GM12878 (cell line): ENCODE data around the gene NDOR1. TPM values are rescaled to one million over a fixed set of nuclear protein-coding genes. Genes with fewer than 3 reads are reported as not detected.

Experiments
- ATAC-seq: fragments of 200-7000 bp; cut with Tn5 transposase; 3 replicates; pipeline ENCODE4 v1.9.1; 2020; ENCODE audit warnings: mild to moderate bottlenecking, moderate library complexity
- BruUV-seq: library from RNA; stranded (reverse); fragments of 400-500 nt; replicated peaks from 2 replicates; lab custom pipeline; 2021; lab: Mats Ljungman, UMichigan
- CTCF ChIA-PET: fragments of 300-600 bp; sonication (Branson Sonifier 250); formaldehyde crosslinking; extraction: SDS; loops from one replicate; lab custom pipeline; 2021; ENCODE audit warnings: inconsistent platforms; lab: Yijun Ruan, JAX
- POLR2A ChIA-PET: fragments of 350-600 bp; formaldehyde crosslinking; extraction: SDS; loops from one replicate; lab custom pipeline; 2021; ENCODE audit warnings: inconsistent platforms; lab: Charles Lee
- RAD21 ChIA-PET: fragments of 300-600 bp; sonication (Branson Sonifier 250); formaldehyde crosslinking; loops from one replicate; lab custom pipeline; 2023; ENCODE audit warnings: antibody characterized with exemption; ENCODE audit not compliant: unreplicated experiment; lab: Charles Lee
- SMC1A ChIA-PET: fragments of 300-600 bp; sonication (Branson Sonifier 250); formaldehyde crosslinking; loops from one replicate; lab custom pipeline; 2023; ENCODE audit not compliant: unreplicated experiment, uncharacterized antibody; lab: Charles Lee
- DNase-seq: peaks from one replicate; pipeline ENCODE4 v3.0.0-alpha.2; 2011; ENCODE audit warnings: low read depth, low spot score
- FAIRE-seq: peaks from 3 replicates; lab custom pipeline; 2011; peaks lifted over from hg19 to GRCh38; lab: Jason Lieb, UNC
- H2AFZ ChIP-seq: 2 replicates; pipeline ENCODE4 v1.6.0; 2011; ENCODE audit warnings: low read depth, low read length, control low read depth; ENCODE audit not compliant: control insufficient read depth
- H3K27ac ChIP-seq: 2 replicates; pipeline ENCODE4 v1.5.1; 2011; ENCODE audit warnings: control low read depth; ENCODE audit not compliant: control insufficient read depth, insufficient read depth
- H3K27me3 ChIP-seq, 2 experiments: replicated peaks in 1 of 2; 2 replicates each; pipeline versions ENCODE4 v1.6.0 to v1.6.1; 2011; ENCODE audit warnings: low read length in 1 of 2; ENCODE audit not compliant: control insufficient read depth in 2 of 2, insufficient read depth in 2 of 2
- H3K36me3 ChIP-seq, 2 experiments: 2 replicates each; pipeline ENCODE4 v1.5.1; 2011; ENCODE audit warnings: low read length in 1 of 2; ENCODE audit not compliant: control insufficient read depth in 2 of 2, insufficient read depth in 2 of 2
- H3K4me1 ChIP-seq: 2 replicates; pipeline ENCODE4 v1.6.1; 2011; ENCODE audit warnings: mild to moderate bottlenecking, low read length, moderate library complexity, mixed read lengths; ENCODE audit not compliant: control insufficient read depth, insufficient read depth
- H3K4me2 ChIP-seq: 2 replicates; pipeline ENCODE4 v1.6.0; 2011; ENCODE audit warnings: control low read depth; ENCODE audit not compliant: control insufficient read depth, insufficient read depth
- H3K4me3 ChIP-seq: fragments of 200-600 bp; sonication (generic); 2 replicates; pipeline ENCODE4 v1.5.1; 2016
- H3K79me2 ChIP-seq: 2 replicates; pipeline ENCODE4 v1.6.0; 2011; ENCODE audit warnings: low read length; ENCODE audit not compliant: control insufficient read depth, insufficient read depth
- H3K9ac ChIP-seq: 2 replicates; pipeline ENCODE4 v1.8.0; 2011; ENCODE audit warnings: low read length, control low read depth, mixed read lengths; ENCODE audit not compliant: control insufficient read depth, insufficient read depth
- H3K9me3 ChIP-seq: replicated peaks from 3 replicates; pipeline ENCODE4 v1.5.1; 2011; ENCODE audit warnings: mild to moderate bottlenecking, low read length; ENCODE audit not compliant: control insufficient read depth, insufficient read depth
- H4K20me1 ChIP-seq: 2 replicates; pipeline ENCODE4 v1.6.0; 2011; ENCODE audit not compliant: control insufficient read depth, insufficient read depth
- ELK1 ChIP-seq: IDR thresholded peaks from 2 replicates; pipeline ENCODE4 v1.6.1; 2012; ENCODE audit warnings: low read depth, low read length, improper control_type of control experiment
- EP300 ChIP-seq, 2 experiments: fragments of 150-350 bp in 1 of 2; IDR thresholded peaks; 2 replicates each; pipeline ENCODE4 v1.6.1; 2011 to 2012; ENCODE audit warnings: low read depth in 2 of 2, low read length in 2 of 2, borderline replicate concordance in 1 of 2, improper control_type of control experiment in 1 of 2, inconsistent platforms in 1 of 2; ENCODE audit not compliant: control insufficient read depth in 1 of 2
- KAT2A ChIP-seq: conservative IDR thresholded peaks from 2 replicates; pipeline ENCODE4 v1.6.1; 2011; ENCODE audit warnings: low read depth, low read length; ENCODE audit not compliant: control insufficient read depth
- MYC ChIP-seq: IDR thresholded peaks from 2 replicates; pipeline ENCODE4 v1.6.1; 2011; ENCODE audit warnings: mild to moderate bottlenecking, low read length, moderate library complexity, inconsistent platforms; ENCODE audit not compliant: insufficient read depth, insufficient replicate concordance, insufficient read length, severe bottlenecking
- SMAD5 ChIP-seq: IDR thresholded peaks from 2 replicates; pipeline ENCODE4 v1.6.1; 2016; ENCODE audit warnings: antibody characterized with exemption, low read depth
- SPI1 ChIP-seq: IDR thresholded peaks from 2 replicates; pipeline ENCODE4 v1.6.1; 2011; ENCODE audit warnings: low read depth, mild to moderate bottlenecking, low read length, moderate library complexity, borderline replicate concordance; ENCODE audit not compliant: insufficient read depth
- SRF ChIP-seq, 2 experiments: IDR thresholded peaks; 2 replicates each; pipeline ENCODE4 v1.6.1; 2011; ENCODE audit warnings: low read depth in 2 of 2, low read length in 2 of 2, mild to moderate bottlenecking in 1 of 2, moderate library complexity in 1 of 2
- TARDBP ChIP-seq: IDR thresholded peaks from 2 replicates; pipeline ENCODE4 v1.6.1; 2016; ENCODE audit warnings: borderline replicate concordance
- ZBED1 ChIP-seq: IDR thresholded peaks from 2 replicates; pipeline ENCODE4 v1.6.1; 2016; ENCODE audit warnings: borderline replicate concordance
- ZNF687 ChIP-seq: fragments of 450-650 bp; IDR thresholded peaks from 2 replicates; pipeline ENCODE4 v1.6.1; 2017; ENCODE audit warnings: mild to moderate bottlenecking, moderate library complexity
- ZZZ3 ChIP-seq: IDR thresholded peaks from 2 replicates; pipeline ENCODE4 v1.6.1; 2011; ENCODE audit warnings: low read depth; ENCODE audit not compliant: control insufficient read depth, insufficient read length
- WGBS: methylation state at CpG from one replicate; pipeline ENCODE4 v1.1.6; 2016; ENCODE audit warnings: low lambda C conversion rate; ENCODE audit not compliant: insufficient replicate concordance, insufficient coverage; ENCODE audit errors: missing lambda C conversion rate; 5-methylcytosine and 5-hydroxymethylcytosine counted together
- in situ Hi-C: fragments of 300-500 bp; cut with MboI; formaldehyde crosslinking; loops from 9 replicates; pipeline ENCODE4 v1.14.3; 2018; ENCODE audit warnings: mixed read lengths
- intact Hi-C: fragments of 100-400 bp; cut with micrococcal nuclease; formaldehyde crosslinking; loops from one replicate; pipeline ENCODE4 v1.14.2; 2022; ENCODE audit not compliant: unreplicated experiment
- polyA plus RNA-seq, 11 experiments: library from polyadenylated mRNA; depleted of rRNA in 4 of 11; unstranded in 6 of 11; stranded (reverse) in 5 of 11; fragments of >200 nt; fragmentation: Nextera tagmentation in 4 of 11; fragmentation: Illumina TruSeq in 1 of 11; extraction: Ambion mirVana in 4 of 11; extraction: Trizol in 1 of 11; gene quantifications; 1 replicate in 1 of 11; 2 replicates in 10 of 11; pipeline versions ENCODE4 v1.2.1 to v1.2.3, GENCODE V29; 2011 to 2016; ENCODE audit warnings: inconsistent platforms in 2 of 11, missing spikeins in 2 of 11, low read depth in 1 of 11
- total RNA-seq, 4 experiments: library from RNA; depleted of rRNA in 3 of 4; stranded (reverse); fragments of >200 nt in 3 of 4; fragmentation: Illumina TruSeq in 1 of 4; extraction: Trizol in 1 of 4; gene quantifications; 2 replicates each; pipeline versions ENCODE4 v1.2.1 to v1.2.3, GENCODE V29; 2013 to 2021

NDOR1 gene
- total and polyA plus RNA-seq, 10 of the 15 experiments (the other 5 are each of a cell fraction or from before 2014, with no cell fraction given) = 0.04 to 32.9 (median 11.1) TPM

GRCh38 chr9:137217276-137218211, 12.0 kb downstream of the NDOR1 start (continued):
- no peak for TF ChIP-seq SMAD5
- no peak for TF ChIP-seq SPI1

- H3K4me3 ChIP-seq = no peak overlapping the region
- no peak for TF ChIP-seq ZZZ3
- no peak for TF ChIP-seq SRF (IDR thresholded peaks at IDR 0.05; ENCODE audit: low read depth in 2 of 2, low read length in 2 of 2)
- TF ChIP-seq ZBED1 = no peak
- no peak for TF ChIP-seq KAT2A
- no peak for TF ChIP-seq MYC
- no peak for TF ChIP-seq ZNF687
- TF ChIP-seq TARDBP = no peak
- no peak for TF ChIP-seq EP300 (IDR thresholded peaks at IDR 0.05; ENCODE audit: borderline replicate concordance in 1 of 2, control insufficient read depth in 1 of 2, low read depth in 2 of 2, low read length in 2 of 2)
- TF ChIP-seq ELK1 = no peak
- in situ Hi-C loops (no loop called here), intact Hi-C loops (no loop called here)
- ChIA-PET CTCF (no interaction called here), POLR2A (interaction anchor here (1.4 kb wide), 1 partner anchor 17 kb away, joined by 4 read pairs; the partner anchor contains the start of gene TPRN), RAD21 (no interaction called here), SMC1A (no interaction called here)
- H3K27ac ChIP-seq = no peak overlapping the region
- ATAC-seq (no peak), DNase-seq (no peak), FAIRE-seq (no peak)
- no peak overlapping the region for H3K9ac ChIP-seq
- H4K20me1 ChIP-seq = no peaks in the 10 kb centered on the region
- BruUV-seq = no TSS peak
- no peak overlapping the region for H3K4me2 ChIP-seq
- no peaks in the 10 kb centered on the region for H3K27me3 ChIP-seq
- H2AFZ ChIP-seq = no peak overlapping the region
- H3K9me3 ChIP-seq = no peaks in the 10 kb centered on the region
- H3K36me3 ChIP-seq = peaks cover 0 to 2% of the 10 kb centered on the region in 2 experiments; a peak in 2 of 4 replicates
- peaks cover 5% of the 10 kb centered on the region; the same call in 1 of the 2 replicates for H3K4me1 ChIP-seq
- H3K79me2 ChIP-seq = no peaks in the 10 kb centered on the region
- 88% methylated on average over 29 of the region's 30 CpGs for WGBS
Observed at GRCh38 chr9:137218212-137218753, 12.8 kb downstream of the NDOR1 start.
